HG03196 (cell line): ENCODE data around the gene ADAMTS16.
"Not testable (repeated sequence)": the region's sequence is repeated elsewhere in the genome, so short reads cannot be mapped to it uniquely, and the experiment has no call there.

Experiments
- ATAC-seq: cut with Tn5 transposase; IDR thresholded peaks from one replicate; pipeline ENCODE4 v1.9.1; 2021; ENCODE audit not compliant: unreplicated experiment

The ADAMTS16 gene, protein sequence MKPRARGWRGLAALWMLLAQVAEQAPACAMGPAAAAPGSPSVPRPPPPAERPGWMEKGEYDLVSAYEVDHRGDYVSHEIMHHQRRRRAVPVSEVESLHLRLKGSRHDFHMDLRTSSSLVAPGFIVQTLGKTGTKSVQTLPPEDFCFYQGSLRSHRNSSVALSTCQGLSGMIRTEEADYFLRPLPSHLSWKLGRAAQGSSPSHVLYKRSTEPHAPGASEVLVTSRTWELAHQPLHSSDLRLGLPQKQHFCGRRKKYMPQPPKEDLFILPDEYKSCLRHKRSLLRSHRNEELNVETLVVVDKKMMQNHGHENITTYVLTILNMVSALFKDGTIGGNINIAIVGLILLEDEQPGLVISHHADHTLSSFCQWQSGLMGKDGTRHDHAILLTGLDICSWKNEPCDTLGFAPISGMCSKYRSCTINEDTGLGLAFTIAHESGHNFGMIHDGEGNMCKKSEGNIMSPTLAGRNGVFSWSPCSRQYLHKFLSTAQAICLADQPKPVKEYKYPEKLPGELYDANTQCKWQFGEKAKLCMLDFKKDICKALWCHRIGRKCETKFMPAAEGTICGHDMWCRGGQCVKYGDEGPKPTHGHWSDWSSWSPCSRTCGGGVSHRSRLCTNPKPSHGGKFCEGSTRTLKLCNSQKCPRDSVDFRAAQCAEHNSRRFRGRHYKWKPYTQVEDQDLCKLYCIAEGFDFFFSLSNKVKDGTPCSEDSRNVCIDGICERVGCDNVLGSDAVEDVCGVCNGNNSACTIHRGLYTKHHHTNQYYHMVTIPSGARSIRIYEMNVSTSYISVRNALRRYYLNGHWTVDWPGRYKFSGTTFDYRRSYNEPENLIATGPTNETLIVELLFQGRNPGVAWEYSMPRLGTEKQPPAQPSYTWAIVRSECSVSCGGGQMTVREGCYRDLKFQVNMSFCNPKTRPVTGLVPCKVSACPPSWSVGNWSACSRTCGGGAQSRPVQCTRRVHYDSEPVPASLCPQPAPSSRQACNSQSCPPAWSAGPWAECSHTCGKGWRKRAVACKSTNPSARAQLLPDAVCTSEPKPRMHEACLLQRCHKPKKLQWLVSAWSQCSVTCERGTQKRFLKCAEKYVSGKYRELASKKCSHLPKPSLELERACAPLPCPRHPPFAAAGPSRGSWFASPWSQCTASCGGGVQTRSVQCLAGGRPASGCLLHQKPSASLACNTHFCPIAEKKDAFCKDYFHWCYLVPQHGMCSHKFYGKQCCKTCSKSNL

DNA sequence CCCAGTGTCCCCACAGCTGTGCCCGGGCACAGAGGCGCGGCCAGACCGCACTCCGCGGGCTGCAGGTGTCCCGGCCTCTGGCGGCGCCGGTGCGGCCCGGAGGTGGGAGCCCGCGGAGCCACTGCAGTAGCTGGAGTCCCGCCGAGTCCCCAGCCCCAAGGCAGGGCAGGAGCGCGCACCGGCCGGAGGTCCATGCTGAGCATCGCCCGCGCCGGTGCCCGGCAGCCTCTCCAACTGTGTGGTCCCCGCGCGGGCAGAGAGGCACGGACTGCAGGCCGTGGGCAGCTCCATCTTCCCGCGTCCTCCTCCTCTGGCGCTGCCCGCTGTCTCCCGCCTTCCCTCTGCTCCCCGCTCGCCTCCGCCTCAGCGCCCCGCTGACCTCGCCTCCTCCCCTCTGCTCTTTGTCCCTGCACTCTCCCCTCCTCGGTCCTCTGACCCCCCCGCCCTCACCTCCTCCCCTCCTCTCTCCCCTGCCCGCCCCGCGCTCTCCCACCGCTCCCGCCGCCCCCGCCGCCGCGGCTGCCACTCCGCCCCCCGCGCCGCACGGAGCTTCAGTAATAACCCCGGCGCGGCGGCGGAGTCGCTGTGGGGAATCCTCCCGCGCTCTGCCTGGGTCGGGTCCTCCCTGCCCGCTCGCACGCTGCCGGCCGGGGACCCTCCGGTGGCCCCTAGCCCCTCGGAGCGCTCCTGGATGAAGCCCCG is at the start of gene ADAMTS16:
Gene ADAMTS16, plus strand, starts transcription at position 554 of the 702 bp plus-strand sequence. Its CDS starts 138 bp downstream, at position 692.
- ATAC-seq = no peak

DNA sequence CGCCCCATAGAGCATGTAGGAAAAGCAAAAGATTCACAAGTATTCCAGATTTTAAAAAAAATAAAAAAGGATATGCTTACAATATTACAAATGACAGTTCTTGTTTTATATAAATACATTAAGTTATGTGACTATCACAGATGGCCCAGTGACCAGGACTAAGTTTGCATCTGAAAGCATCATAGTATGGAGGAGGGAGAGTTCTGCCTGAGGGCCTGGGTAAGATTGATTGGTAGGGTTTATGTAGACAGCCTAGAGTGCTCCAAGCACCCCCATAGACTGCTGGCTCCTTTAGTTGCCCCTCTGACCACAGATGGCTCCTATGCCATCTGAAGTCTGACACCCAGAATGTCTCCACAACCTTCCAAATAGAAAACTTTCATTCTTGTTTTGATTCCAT is 48.0 kb upstream of the ADAMTS16 start:
- no peak for ATAC-seq

DNA sequence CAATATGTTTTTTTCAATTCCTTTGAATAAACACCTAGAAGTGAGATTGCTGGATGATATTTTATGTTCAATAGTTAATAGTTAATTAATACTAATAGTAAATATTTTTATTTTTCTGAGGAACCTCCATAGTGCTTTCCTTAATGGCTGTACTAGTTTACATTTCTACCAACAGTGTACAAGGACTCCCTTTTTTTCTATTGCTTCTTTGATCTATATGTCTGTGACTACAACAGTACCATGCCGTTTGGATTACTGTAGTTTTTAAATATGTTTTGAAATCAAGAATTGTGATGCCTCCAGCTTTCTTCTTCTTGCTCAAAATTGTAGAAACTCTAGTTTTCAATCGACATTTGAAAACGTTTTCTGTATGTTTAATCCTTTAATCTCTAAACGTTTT is 39.5 kb upstream of the ADAMTS16 start:
- no peak for ATAC-seq

DNA sequence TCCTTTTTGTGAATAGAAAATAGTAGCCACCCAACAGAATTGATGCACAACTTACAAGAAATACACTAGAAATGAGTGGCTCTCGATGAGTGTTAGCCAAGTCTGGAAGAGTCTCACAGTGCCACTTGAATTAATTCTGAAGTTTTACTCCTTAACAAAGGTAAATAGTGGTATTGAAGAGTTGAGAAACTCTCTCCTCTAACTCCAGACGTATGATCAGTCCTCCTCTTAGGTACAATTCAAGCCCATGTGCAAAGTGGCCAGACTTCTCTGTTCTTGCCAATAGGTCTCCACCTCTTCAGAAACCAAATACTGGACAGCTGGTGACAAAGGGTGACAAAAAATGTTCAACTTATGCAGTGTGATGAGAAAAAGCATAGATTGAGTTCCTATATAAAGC is 38.5 kb upstream of the ADAMTS16 start:
- ATAC-seq = no peak

DNA sequence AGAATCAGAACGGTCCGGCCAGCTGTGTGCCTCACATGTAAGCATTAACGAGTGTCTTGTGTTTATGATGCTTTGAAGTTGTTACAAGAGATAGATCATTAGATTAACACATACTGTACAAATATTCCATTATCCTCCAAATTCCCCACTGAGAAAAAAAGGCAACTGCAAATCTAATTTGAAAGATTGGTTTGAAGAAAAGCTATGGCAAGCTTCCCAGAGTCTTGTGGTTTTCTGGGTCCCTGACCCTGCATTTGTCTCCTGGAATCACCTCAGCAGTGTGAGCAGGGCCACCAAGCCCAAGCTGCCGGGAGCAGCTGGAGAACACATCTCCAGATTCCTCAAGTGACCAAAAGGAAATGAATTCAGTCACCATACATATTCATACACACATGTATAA is 36.9 kb upstream of the ADAMTS16 start:
- no peak for ATAC-seq

DNA sequence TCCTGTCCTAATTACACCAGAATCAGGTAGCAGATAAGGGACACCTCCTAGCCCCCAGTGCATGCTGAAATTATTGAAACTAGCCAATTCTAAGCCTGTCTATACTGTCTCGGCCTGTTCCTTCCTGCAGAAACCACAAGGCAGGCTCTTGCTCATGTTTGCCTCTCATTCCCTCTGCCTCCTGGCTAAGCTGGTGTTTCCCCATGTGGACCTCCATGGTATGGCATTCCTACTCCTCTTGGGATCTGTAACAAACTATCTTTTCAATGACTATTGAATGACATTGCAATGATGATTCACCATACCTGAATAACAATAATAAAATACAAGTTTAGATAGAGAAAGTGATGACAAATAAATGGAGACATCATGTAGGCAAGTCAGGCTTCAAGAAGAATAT is 35.6 kb upstream of the ADAMTS16 start:
- ATAC-seq = no peak

DNA sequence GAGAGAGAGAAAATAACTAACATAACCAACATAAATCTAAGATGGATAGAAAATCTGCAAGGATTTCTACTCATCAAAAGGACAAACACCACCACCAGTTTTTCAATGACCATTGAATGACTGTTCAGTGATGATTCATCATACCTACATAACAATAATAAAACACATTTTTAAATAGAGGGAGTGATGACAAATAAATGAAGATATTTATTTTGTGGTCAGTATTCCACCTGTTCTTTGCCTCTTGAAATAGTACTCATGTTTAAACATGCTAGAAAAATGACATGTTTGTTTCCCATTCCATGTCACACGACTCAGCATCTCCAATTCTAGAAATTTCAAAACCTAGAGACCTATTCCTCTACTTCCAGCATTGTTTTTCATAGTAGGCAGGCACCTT is 34.6 kb upstream of the ADAMTS16 start:
- ATAC-seq = no peak

DNA sequence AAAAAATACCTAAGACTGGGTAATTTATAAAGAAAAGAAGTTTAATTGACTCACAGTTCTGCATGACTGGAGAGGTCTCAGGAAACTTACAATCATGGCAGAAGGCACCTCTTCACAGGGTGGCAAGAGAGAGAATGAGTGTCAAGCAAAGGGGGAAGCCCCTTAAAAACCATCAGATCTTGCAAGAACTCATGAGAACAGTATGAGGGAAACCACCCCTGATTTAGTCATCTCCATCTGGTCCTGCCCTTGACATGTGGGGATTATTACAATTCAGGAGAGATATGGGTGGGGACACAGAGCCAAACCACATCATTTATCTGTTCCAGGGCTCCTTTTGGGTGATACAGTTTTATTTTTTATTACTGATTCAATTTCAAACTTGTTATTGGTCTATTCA is 23.2 kb upstream of the ADAMTS16 start:
- peak; percentile 74 for ATAC-seq

DNA sequence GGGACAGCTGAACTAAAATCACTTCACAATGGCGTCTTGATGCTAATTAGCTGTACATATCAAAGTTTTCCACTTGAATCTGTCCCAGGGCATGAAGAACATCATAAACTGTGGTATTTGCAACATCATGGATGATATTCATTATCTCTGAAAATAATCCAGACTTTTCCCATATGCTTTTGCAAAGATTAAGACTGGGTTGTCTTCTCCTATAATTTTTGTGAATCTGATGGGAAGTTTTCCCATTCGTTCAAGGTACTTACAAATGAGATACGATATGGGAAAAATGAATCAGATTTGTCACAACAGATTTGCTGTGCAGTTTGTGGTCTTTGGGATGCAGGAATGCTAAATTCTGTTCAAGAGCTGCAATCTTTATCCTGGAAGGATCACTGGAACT is 17.4 kb upstream of the ADAMTS16 start:
- ATAC-seq = no peak

DNA sequence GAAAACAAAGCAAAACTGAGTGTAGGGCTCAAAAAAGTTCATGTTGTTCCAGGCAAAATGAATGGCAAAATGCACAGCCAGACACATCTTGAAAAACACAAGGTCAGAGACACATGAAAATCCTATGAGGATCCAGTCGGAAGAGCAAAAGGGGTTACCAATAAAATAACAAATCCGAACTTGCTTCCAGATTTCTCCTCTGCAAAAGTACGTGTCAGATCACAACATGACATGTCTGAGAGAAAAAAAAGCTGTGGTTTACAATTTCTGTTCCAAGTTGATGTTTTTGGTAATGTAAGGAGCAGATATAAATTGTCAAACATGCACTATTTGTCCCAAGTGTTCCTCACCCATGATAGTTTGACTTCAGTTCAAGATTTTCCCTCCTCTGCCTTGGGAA is 15.9 kb upstream of the ADAMTS16 start:
- ATAC-seq = no peak

DNA sequence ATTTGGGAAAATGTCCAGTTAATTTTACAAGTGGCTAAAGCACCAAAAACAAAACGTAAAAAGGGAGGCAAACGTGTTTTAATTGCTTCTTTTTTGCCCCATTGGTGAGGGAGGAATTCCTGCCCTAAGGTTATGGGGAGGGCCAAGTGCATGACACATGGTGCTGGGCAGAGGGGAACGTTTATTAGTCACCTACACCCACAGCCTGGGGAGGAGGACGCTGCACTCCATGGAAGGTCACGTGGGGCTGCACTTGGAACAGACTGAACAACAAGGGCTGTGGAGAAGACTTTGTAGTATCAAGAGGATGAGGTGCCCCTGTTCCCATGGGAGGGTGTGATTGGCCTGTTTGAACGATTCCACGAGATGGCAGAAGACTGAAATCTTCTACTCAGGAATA is 13.7 kb upstream of the ADAMTS16 start:
- ATAC-seq = no peak

DNA sequence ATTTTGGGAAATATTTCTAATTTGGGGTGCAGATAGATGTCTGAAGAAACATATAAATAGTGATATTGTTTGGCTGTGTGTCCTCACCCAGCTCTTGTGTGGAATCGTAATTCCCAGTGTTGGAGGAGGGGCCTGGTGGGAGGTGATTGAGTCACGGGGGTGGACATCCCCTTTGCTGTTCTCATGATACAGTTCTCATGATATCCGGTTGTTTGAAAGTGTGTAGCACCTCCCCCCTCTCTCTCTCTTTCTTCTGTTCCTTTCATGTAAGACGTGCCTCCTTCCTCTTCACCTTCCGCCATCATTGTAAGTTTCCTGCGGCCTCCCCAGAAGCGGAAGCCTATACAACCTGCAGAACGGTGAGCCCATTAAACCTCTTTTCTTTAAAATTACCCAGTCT is 11.4 kb upstream of the ADAMTS16 start:
- ATAC-seq = no peak

DNA sequence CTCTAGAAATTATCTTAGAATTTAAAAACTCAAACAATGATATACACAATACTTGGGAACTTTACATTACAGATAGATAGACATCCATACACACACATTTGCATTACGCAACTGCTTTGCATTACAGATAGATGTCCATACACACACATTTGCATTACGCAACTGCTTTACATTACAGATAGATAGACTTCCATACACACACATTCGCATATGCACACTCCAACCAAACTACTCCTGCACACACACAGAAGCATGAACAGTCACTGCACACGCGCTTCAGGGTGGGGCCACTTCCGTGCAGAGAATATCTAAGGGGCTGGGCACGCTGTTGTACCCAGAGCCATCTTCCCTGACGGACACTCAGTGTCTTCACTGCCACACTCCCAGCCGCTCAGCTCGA is 7.9 kb upstream of the ADAMTS16 start:
- ATAC-seq = no peak

DNA sequence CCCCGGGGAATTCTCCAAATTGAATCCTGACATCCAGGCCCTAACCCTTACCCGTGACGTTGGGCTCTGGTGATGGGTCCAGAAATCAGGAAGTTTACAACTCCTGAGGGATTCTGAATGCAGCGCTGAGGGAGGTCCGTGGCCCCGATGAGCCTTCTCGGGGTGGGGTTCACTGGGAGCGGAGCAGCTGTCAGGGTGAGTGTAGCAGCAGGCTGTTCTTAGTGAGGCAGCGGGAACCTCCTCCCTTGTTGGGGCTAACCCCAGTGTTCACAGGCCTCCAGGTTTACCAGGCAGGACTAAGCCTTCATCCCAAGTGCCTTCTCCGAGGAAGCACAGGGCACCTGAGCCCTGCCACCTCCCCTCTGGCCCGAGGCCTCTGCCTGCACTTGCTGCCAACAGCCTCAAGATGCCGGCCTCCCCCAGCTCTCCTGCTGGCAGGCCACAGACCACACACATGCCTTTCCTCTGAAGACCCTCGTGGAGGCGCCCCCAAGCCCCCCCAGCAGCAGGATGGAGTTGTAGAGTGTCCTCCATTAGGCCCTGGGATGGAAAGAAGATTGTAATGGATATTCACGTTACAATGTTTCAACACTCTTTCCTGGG is 7.3 kb upstream of the ADAMTS16 start:
- ATAC-seq = no peak

DNA sequence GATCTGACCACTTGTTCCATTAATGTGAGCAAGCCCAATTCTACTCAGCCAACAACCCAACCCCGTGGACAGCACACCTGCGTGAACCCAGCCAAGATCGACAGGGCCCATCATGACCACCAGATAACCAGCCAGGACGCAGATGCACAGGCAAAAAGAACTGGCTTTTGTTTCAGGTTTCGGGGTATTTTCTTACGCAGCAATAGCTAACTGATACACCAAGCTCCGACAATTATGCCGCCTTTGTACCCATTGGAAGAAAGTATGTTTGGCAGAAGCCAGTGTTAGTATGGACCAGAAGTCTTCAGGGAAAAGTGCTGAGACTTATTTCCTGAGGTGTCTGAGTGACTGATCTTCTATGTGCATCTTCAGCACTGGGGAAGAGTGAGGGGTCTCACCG is 6.0 kb upstream of the ADAMTS16 start:
- no peak for ATAC-seq

DNA sequence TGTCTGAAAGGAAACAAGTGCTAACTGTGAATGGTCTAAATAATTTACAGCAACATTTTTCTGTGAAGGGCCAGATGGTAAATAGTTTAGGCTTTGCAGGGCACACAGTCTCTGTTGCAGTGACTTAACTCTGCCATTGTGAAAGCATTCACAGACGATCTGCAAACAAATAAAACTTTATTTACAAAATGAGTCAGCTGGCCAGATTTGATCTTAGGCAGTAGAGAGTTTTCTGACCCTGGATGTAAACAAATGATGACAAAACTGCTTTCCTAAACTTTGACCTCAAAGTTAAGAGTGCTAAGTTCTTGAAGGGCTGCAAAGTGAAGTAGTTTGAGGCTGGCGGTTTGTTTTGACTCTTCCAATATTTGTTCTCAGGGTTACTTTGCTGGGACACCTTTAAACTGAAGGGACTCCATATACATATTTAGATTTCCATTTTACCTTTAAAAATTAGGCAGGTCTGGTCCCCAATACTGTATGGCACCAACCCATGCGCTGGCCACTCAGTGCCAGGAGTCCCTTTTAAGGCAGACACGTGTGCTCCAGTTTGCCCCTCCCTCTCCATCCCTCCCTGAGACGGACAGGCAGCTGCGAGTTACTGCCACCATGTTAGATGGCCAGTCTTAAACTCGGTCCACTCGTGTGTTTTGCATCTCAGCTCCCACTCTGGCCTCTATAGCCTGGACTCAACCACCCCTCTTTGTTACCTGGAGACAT is 4.0 kb upstream of the ADAMTS16 start:
- ATAC-seq = no peak

DNA sequence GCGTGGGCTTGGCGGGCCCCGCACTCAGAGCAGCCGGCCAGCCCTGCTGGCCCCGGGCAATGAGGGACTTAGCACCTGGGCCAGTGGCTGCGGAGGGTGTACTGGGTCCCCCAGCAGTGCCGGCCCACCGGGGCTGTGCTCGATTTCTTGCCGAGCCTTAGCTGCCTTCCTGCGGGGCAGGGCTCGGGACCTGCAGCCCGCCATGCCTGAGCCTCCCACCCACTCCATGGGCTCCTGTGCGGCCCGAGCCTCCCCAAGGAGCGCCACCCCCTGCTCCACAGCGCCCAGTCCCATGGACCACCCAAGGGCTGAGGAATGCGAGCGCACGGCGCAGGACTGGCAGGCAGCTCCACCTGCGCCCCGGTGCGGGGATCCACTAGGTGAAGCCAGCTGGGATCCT is 2.3 kb upstream of the ADAMTS16 start:
- ATAC-seq = not testable (repeated sequence)

DNA sequence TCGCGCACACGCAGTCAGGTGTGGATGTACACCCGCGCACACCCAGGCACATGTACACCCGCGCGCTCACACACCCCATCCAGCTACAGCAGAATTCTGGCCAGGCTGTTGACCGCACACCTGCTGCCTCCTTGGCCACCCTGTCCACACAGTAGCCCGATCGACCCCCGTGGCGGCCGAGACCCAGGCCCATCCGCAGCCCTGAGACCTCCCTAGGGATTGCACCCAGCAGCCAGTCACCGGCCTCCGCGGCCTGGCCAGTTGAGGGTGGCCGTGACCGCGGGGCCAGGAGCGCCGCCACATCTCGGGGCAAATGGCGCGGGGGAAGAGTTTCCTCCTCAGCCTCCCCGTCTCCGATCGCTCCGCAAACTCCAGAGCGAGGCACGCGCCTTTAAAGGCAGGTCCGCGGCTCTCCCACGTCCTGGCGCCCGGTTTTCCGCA is 774 bp upstream of the ADAMTS16 start:
- no peak for ATAC-seq

DNA sequence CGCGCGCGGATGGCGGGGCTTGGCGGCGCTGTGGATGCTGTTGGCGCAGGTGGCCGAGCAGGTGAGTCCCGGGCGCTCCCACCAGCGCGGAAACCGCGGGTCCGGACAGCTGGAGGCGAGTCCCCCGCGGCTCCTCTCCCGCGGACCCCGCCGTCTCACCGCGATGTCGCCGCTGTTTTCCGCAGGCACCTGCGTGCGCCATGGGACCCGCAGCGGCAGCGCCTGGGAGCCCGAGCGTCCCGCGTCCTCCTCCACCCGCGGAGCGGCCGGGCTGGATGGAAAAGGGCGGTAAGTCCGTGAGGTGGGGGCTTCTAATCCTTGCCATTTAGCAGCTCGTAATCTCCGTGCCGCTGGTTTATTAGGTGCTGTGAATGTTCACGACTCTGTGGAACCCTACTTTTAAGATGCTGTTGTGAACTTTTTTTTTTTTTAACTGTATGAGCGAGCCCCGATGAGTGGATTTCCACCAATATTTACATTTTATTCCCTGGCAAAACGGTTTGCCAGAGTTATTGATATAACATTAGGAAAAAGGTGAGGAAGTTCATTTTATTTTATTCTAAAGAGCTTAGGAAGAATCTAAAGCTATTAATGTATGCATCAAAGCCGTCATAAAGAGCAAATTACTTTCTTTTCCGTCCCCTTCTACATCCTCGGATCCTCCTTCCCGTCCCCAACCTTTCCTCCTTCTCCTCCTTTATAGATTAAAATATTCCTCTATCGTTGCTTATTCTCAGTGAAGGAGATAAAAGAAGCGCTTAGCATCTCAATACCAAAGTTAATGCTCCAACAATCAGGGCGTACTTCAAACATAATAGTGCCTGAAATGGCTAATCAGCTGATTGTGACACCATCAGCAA is 579 bp downstream of the ADAMTS16 start:
- ATAC-seq = no peak
